HG03175 (cell line): ENCODE measurements around the gene TMEM156.

Experiments
- ATAC-seq: cut with Tn5 transposase; IDR thresholded peaks from one replicate; pipeline ENCODE4 v1.9.1; 2021; ENCODE audit warnings: mild to moderate bottlenecking, moderate library complexity; ENCODE audit not compliant: unreplicated experiment

The TMEM156 gene

DNA sequence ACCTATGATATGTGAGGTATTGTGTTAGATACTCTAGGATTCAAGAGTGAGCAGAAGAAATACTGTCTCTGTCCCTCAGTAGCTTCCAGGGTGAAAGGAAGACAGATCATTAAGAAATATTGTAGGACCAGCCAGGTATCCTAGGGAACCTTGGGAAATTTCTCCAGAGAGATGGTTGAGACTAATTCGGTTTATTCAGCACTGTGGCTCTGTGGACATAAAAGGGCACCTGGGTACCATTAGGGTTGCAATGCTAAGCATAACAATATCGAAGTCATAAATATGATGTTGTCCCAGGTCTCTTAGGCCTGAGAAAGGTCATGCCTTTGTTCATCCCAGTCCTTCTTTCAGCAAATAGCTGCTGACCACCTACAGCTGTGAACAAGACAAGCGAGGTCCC lies 103.6 kb downstream of the TMEM156 start:
- no peak for ATAC-seq

- ATAC-seq = no peak
These were observed 105.3 kb downstream of the TMEM156 start for GRCh38 chr4:38926896-38927295.

DNA sequence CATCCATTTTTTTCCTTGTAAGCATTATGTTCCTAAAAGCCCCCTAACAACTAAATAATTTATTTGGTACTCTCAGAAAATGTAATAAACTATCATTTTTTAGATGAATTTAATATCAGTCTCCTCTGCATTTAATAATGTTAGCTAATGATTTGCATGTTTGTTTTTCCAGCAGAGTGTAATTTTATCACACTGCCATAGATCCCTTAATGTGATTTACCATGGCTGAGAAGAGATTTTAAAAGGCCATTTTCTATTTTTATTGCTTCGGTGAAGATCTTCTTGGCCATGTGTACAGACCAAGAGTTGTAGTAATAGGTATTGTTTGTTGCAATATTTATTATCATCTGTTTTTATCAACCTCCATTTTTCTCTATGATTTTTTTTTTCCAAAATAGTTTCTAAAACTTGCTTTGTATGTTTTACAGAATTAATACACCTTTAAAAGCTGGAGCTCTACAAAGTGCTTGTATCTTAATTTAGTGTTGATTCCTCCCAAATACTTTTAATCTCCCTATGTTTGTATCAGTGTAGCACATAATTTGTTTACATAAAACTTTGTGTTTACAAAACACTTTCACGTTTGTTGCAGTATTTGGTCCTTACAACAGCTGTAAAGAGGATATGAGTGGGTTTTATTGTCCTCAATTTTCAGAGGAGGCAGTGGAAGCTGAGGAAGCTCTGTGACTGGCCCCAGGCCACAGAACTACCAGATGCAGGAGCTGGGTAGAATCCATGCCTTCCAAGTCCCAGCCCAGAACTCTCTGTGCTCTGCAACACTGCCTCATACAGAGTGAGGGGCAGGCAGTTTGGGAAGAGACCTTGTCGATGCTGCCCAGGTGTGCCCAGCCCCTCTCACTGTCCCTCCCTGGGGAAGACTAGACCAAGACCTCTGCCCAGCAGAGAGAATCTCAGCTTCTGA lies 106.5 kb downstream of the TMEM156 start:
- no peak for ATAC-seq

- no peak for ATAC-seq
These were observed 107.9 kb downstream of the TMEM156 start for GRCh38 chr4:38924353-38924752.

- ATAC-seq = no peak
These were observed 108.5 kb downstream of the TMEM156 start for GRCh38 chr4:38923746-38924145.

- ATAC-seq = no peak
These were observed 111.1 kb downstream of the TMEM156 start for GRCh38 chr4:38921151-38921550.

- no peak for ATAC-seq
These were observed 111.5 kb downstream of the TMEM156 start for GRCh38 chr4:38920677-38921076.

DNA sequence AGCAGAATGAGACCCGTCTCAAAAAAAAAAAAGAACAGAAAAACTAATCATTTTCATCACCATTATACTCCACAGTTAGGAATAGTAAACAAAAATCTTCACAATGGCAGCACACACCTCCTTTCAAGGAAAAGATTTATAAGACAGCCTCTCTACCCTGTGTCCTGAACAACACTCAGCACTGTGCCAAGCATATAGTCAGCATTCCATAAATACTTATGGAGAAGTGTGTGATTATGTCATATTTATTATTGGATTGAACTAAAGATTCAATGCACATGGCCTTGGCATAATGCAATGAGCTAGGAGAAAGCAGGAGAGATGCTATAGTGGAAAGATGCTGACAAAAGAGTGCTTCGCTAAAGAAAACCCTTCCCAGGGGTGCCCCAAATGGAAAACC lies 112.0 kb downstream of the TMEM156 start:
- ATAC-seq = no peak

- no peak for ATAC-seq
These were observed 112.7 kb downstream of the TMEM156 start for GRCh38 chr4:38919494-38919893.

GRCh38 chr4:38917481-38918025 lies 114.7 kb downstream of the TMEM156 start:
- no peak for ATAC-seq
